HUES64 (cell line): ENCODE data around the gene CLMN. TPM values are rescaled to one million over a fixed set of nuclear protein-coding genes. Genes with fewer than 3 reads are reported as not detected.

ENCODE experiments used
- H3K27ac ChIP-seq: 2 replicates; pipeline ENCODE4 v1.7.0; 2013; ENCODE audit warnings: low read depth, low read length, inconsistent platforms
- H3K27me3 ChIP-seq: 2 replicates; pipeline ENCODE4 v1.6.1; 2013; ENCODE audit warnings: mild to moderate bottlenecking, low read length; ENCODE audit not compliant: insufficient read depth
- H3K36me3 ChIP-seq: 2 replicates; pipeline ENCODE4 v1.6.1; 2013; ENCODE audit warnings: mild to moderate bottlenecking, low read length; ENCODE audit not compliant: insufficient read depth
- H3K4me1 ChIP-seq: 2 replicates; pipeline ENCODE4 v1.6.1; 2013; ENCODE audit warnings: mild to moderate bottlenecking, low read length, moderate library complexity; ENCODE audit not compliant: insufficient read depth
- H3K4me3 ChIP-seq: 2 replicates; pipeline ENCODE4 v1.5.1; 2013; ENCODE audit warnings: mild to moderate bottlenecking, low read length, moderate library complexity
- H3K9ac ChIP-seq: 2 replicates; pipeline ENCODE4 v1.6.1; 2013; ENCODE audit warnings: mild to moderate bottlenecking, low read depth, low read length
- H3K9me3 ChIP-seq: 2 replicates; pipeline ENCODE4 v1.6.1; 2013; ENCODE audit warnings: low read depth, low read length; ENCODE audit not compliant: insufficient read depth
- WGBS: fragments of 150-250, 120-280 bp; methylation state at CpG from one replicate; pipeline ENCODE4 v1.1.7; 2013; ENCODE audit warnings: missing lambda C conversion rate; 5-methylcytosine and 5-hydroxymethylcytosine counted together
- polyA plus RNA-seq, 2 experiments: library from polyadenylated mRNA; stranded (reverse); fragments of 50-300 nt; gene quantifications; one replicate each; pipeline ENCODE4 v1.2.3, GENCODE V29; 2013

The CLMN gene, protein sequence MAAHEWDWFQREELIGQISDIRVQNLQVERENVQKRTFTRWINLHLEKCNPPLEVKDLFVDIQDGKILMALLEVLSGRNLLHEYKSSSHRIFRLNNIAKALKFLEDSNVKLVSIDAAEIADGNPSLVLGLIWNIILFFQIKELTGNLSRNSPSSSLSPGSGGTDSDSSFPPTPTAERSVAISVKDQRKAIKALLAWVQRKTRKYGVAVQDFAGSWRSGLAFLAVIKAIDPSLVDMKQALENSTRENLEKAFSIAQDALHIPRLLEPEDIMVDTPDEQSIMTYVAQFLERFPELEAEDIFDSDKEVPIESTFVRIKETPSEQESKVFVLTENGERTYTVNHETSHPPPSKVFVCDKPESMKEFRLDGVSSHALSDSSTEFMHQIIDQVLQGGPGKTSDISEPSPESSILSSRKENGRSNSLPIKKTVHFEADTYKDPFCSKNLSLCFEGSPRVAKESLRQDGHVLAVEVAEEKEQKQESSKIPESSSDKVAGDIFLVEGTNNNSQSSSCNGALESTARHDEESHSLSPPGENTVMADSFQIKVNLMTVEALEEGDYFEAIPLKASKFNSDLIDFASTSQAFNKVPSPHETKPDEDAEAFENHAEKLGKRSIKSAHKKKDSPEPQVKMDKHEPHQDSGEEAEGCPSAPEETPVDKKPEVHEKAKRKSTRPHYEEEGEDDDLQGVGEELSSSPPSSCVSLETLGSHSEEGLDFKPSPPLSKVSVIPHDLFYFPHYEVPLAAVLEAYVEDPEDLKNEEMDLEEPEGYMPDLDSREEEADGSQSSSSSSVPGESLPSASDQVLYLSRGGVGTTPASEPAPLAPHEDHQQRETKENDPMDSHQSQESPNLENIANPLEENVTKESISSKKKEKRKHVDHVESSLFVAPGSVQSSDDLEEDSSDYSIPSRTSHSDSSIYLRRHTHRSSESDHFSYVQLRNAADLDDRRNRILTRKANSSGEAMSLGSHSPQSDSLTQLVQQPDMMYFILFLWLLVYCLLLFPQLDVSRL
- 2.5 TPM for polyA plus RNA-seq (2013, experiment 1 of 2)
- 2.9 TPM for polyA plus RNA-seq (2013, experiment 2 of 2)

DNA sequence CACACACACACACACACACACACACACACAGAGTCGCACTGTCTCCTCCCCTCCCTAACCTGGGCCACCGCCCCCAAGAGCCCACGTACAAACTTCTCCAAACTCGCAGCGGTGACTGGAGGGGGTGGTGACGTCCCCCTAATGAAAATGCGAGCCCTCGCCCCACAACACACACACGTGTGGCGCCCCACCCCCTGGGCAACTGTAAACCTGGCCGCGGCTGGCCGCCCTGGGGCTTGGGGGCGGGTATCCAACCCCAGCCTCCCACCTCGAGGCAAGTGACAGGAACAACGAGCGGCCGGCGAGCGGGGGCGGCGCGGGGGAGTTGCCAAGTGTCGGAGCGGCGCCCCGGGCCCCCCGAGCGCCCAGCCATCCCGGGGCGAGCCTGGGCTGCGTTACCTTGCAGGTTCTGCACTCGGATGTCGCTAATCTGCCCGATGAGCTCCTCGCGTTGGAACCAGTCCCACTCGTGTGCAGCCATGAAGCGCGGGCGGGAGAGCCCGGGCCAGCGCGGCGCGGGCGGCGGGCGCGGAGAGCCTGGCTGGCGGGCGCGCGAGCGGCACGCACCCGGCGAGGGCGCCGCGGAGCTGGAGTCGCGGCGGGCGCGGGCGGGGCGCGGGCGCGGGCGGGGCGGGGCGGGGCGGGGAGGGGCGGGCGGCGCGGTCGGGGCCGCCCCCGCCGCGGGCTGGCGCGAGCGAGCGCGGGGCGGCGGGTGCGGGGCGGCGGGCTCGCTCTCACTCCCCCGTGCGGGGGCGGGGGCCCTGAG lies at the start of gene CLMN:
Gene CLMN, minus strand, starts transcription at position 597 of the 766 bp plus-strand sequence. Its CDS starts 116 bp downstream, at position 481.
- Histone ChIP-seq H3K4me1 (peaks cover 8% of the 10 kb centered on the region; the same call in 1 of the 2 replicates), H3K9ac (peak within 1 kb of the TSS; percentile 64; the same call in 1 of the 2 replicates)
- under 1% methylated on average over 72 of the region's 98 CpGs for WGBS

DNA sequence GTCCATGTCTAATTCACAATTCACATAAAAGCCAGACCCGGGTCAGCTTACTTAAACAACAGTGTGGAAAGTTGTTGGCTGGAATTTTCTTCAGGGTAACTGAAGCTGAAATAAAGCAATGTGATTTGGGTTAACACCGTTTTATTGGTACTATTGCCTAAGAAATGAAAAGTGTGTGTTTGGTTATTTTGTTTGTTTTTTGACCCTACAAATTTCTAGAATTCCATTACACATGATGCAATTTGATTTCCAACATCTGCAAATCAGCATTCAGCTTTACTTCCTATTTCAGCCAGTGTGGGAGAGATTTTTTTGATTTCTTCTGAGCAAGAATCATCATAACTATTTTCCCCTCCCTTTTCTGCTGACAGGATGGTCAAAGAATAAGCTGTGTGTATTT lies 45.7 kb upstream of the CLMN start:
- H3K4me1 ChIP-seq = peaks cover 33% of the 10 kb centered on the region
- WGBS = 93% methylated on average over 2 of the region's 2 CpGs
- no peaks in the 10 kb centered on the region for H3K9me3 ChIP-seq
- no peaks in the 10 kb centered on the region for H3K36me3 ChIP-seq
- no peak overlapping the region for H3K4me3 ChIP-seq
- H3K27ac ChIP-seq = no peak overlapping the region
- H3K27me3 ChIP-seq = 0 out of 2 replicates have a peak, but pooled peaks cover 5% of the 10 kb centered on the region
- no peak overlapping the region for H3K9ac ChIP-seq

More for the DNA sequence above, at the start of gene CLMN:
- Histone ChIP-seq H3K36me3 (no peaks in the 10 kb centered on the region), H3K27me3 (peaks cover 42% of the 10 kb centered on the region), H3K27ac (no peak within 1 kb of the TSS), H3K4me3 (peak within 1 kb of the TSS; percentile 75), H3K9me3 (no peaks in the 10 kb centered on the region)

DNA sequence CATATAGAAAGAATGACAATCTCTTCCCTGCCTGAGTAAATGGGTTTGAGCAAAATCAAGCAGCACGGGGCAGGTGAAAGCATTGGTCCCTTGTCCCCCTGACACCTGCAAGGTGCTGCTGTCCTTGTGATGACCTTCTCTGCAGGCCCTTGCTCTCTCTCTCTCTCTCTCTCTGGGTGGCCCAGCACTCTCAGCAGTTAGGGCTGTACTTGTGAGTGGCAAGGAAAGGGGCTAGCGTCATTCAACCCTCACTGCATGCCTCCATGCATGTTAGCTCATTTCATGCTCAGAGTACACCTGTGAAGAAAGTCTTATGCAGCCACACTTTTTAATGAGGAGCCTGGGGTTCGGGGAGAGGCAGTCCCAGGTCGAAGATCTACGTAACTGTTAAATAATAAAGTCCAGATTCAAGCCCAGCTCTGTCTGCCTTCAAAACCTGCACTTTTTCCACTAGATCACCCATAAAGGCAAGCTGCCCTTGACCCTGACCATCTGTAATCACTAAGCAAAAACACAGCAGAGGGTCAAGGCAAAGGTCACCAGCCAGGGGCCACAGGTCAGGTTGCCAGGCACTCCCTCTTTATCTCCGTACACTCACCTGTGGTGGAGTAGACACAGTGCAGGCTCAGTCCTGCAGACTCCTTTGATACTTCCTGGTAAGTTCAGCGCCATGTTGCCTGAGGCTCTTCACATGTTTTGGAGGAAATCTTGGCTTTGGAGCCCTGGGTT lies 44.9 kb upstream of the CLMN start:
- WGBS = 87% methylated on average over 7 of the region's 7 CpGs

DNA sequence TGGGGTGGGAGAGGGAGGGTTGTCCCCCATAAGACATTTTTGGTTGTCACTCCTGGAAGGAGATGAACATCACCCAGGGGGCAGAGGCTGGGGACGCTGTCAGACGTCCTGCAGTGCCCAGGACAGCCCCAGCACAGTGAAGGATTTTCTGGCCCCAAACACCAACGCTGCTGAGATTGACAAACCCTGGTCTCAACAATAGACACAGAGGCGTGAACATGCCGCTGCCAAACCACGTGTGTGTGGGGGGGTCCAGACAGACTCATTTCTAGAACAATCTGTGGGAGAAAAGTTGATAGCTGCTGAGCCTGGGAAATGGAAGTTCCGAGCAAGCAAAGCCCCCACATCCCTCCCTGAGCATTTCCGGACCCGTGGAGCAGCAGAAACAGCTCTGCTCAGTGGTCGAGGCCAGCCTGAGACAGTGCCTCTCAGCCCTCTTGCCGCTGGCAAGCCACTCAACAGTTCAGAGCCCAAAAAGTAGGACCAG lies 43.8 kb upstream of the CLMN start:
- no peak overlapping the region for H3K4me3 ChIP-seq
- H3K27ac ChIP-seq = no peak overlapping the region
- 90% methylated on average over 11 of the region's 11 CpGs for WGBS
- no peaks in the 10 kb centered on the region for H3K36me3 ChIP-seq
- no peaks in the 10 kb centered on the region for H3K9me3 ChIP-seq
- peaks cover 22% of the 10 kb centered on the region for H3K4me1 ChIP-seq
- H3K9ac ChIP-seq = no peak overlapping the region
- 0 out of 2 replicates have a peak, but pooled peaks cover 5% of the 10 kb centered on the region for H3K27me3 ChIP-seq

More for the DNA sequence above, 44.9 kb upstream of the CLMN start:
- Histone ChIP-seq H3K27ac (no peak overlapping the region), H3K36me3 (no peaks in the 10 kb centered on the region), H3K9me3 (no peaks in the 10 kb centered on the region), H3K4me3 (no peak overlapping the region), H3K9ac (no peak overlapping the region), H3K27me3 (0 out of 2 replicates have a peak, but pooled peaks cover 5% of the 10 kb centered on the region), H3K4me1 (peaks cover 26% of the 10 kb centered on the region)

DNA sequence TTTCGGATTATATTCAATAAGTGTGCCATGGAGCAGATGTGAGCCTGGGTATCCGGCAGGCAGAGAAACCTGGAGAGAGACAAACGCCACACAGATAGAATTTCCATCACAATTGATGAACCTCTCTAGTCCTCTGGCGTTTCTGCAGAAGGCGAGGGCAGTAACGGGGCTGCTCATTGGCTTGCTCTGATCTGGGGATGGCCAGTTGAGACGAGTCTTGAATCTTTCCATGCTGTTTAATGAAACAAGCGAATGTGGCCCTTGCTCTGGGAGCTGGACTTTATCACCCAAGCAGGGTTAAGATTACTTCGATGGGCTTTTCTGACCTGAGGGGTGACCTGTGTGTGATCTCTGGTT lies 42.4 kb upstream of the CLMN start:
- WGBS = 39% methylated on average over 9 of the region's 9 CpGs
- Histone ChIP-seq H3K4me1 (peaks cover 22% of the 10 kb centered on the region), H3K27ac (peak overlapping the region; percentile 78), H3K36me3 (no peaks in the 10 kb centered on the region), H3K9ac (peak overlapping the region; percentile 48; the same call in 1 of the 2 replicates), H3K27me3 (0 out of 2 replicates have a peak, but pooled peaks cover 5% of the 10 kb centered on the region), H3K4me3 (peak overlapping the region; percentile 49), H3K9me3 (no peaks in the 10 kb centered on the region)

DNA sequence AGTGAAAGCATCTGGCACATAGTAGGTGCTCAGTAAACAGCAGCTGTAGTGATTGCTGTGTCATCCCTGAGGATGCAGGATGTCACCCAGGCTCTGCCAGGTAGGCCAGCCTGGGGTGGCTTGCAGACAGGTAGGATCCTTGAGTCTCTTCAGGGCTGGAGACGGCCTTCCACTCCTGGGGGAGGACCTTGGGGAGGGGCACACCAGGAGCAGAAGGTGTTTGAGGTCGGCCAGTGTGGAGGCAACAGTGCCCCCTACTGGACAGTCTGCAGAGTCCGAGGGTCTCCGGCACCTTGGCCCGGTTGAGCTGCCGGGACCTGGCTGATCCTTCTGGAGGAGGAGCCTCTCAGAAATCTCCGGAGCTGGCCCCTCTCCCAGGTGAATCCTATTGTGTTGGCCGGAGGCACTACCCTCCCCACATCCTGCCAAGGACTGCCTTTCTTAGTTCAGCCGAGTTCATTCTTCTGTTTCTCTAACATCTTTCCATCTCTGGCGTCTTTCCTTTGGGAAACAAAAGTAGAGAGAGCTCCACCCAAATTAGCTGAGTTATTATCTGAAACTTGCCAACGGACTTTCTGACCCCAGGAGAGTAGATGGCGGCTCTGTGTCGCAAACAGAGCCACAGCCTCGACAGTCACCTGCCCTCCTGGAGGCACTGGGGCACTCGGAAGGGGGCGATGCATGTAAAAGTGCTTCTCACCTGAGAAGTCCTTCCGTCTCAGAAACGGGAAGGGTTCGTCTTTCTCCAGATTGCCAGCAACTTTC lies 41.8 kb upstream of the CLMN start:
- 13% methylated on average over 19 of the region's 19 CpGs for WGBS
- Histone ChIP-seq H3K9me3 (no peaks in the 10 kb centered on the region), H3K9ac (peak overlapping the region; percentile 48; the same call in 1 of the 2 replicates), H3K36me3 (no peaks in the 10 kb centered on the region), H3K27ac (peak overlapping the region; percentile 78), H3K4me1 (peaks cover 22% of the 10 kb centered on the region), H3K27me3 (0 out of 2 replicates have a peak, but pooled peaks cover 5% of the 10 kb centered on the region), H3K4me3 (peak overlapping the region; percentile 49)

DNA sequence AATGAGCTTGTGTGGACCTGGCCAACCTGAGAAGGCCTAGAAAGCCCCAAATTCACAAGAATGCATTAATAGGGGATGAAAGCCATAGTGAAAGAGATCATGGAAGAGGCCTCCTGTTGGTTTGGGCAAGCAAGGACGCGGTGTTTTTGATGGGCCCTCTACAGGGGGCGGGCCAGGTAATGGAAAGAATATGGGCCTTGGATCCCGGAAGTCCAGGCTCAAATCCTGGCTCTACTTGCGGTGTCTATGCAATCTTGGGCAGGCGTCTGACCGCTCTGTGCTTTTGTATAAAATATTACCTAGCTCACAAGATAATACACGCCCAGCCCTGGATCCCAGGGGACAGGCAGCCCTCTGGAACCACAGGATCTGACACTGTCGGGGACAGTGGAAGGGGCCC lies 41.1 kb upstream of the CLMN start:
- H3K4me1 ChIP-seq = peaks cover 22% of the 10 kb centered on the region
- H3K4me3 ChIP-seq = no peak overlapping the region
- no peak overlapping the region for H3K27ac ChIP-seq
- H3K9me3 ChIP-seq = no peaks in the 10 kb centered on the region
- no peaks in the 10 kb centered on the region for H3K36me3 ChIP-seq
- H3K27me3 ChIP-seq = 0 out of 2 replicates have a peak, but pooled peaks cover 5% of the 10 kb centered on the region
- peak overlapping the region; percentile 27; the same call in 1 of the 2 replicates for H3K9ac ChIP-seq
- WGBS = 81% methylated on average over 9 of the region's 9 CpGs

DNA sequence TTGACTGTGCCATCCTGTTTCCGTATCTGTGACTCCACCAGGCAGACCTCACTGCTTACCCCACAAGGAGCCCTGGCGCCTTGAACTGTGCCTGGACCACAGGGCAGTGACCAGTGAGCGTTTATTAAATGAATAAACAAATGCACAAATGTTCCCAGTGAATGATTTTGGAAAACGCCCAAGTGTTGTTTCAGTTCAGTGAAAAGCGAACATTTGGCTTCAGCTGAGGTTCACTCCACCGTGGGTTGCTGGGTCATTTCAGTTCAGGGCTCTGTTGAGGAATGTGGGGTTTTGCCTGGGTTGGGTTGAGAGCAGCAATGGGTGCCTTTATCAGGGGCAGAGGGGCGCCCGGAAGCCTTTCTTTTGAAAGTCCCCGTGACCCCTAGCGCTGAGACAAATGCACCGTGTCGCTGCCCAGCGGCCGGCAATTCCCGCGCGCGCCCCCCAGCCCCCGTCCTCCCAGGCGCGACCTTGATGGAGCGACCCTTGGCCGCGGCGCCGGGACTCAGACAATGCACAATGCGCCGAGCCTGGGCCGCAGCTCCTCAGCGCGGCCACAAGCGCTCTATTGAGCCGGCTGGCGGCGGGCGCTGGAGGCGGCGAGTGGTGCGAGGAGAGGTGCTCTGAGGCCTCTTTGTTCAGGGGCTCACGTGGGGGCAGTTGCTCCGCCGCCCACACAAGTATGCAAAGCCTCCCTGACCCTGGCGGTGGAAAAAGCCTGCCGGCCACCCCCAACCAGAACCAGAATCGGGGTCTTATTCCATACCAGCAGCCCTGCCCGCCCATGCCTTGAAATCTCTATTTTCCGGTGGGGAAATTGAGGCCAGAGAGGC lies 40.5 kb upstream of the CLMN start:
- 0 out of 2 replicates have a peak, but pooled peaks cover 5% of the 10 kb centered on the region for H3K27me3 ChIP-seq
- WGBS = 74% methylated on average over 47 of the region's 47 CpGs
- peaks cover 22% of the 10 kb centered on the region for H3K4me1 ChIP-seq
- no peaks in the 10 kb centered on the region for H3K36me3 ChIP-seq
- H3K9ac ChIP-seq = peak overlapping the region; percentile 27; the same call in 1 of the 2 replicates
- no peaks in the 10 kb centered on the region for H3K9me3 ChIP-seq
- H3K27ac ChIP-seq = peak overlapping the region; percentile 5; the same call in 1 of the 2 replicates
- H3K4me3 ChIP-seq = no peak overlapping the region
